ENCODE results near the gene SUSD1.

Gene SUSD1

DNA sequence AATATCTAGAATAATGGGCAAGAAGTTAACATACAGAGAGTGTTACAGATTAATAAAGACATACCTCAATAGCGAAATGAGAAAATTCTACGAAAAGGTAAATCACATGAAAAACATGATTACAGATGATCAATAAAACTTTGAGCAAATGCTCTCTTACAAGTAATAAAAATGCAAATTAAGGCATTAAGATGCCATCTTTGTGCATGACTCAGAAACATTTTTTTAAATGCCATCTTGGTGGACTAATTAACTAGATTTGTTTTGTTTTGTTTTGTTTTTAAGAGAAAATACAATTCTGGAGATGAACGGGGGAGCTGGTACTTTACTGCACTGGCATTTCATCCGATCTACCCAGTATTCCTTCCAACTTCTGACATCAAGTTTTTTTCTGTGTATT is 130.2 kb downstream of the SUSD1 start:
- no peak for DNase-seq (ENCODE audit: extremely low read depth in 1 of 2, low read depth in 1 of 2)

- no peak for DNase-seq (ENCODE audit: extremely low read depth in 1 of 2, low read depth in 1 of 2)
Observed at GRCh38 chr9:112044186-112044585, 130.9 kb downstream of the SUSD1 start.

- DNase-seq (ENCODE audit: extremely low read depth in 1 of 2, low read depth in 1 of 2), result no peak
Observed at GRCh38 chr9:112043423-112043822, 131.7 kb downstream of the SUSD1 start.

GRCh38 chr9:112042769-112043168 is 132.3 kb downstream of the SUSD1 start:
- no peak for DNase-seq (ENCODE audit: extremely low read depth in 1 of 2, low read depth in 1 of 2)

GRCh38 chr9:112042244-112042638 is 132.9 kb downstream of the SUSD1 start:
- no peak for DNase-seq (ENCODE audit: extremely low read depth in 1 of 2, low read depth in 1 of 2)

DNA sequence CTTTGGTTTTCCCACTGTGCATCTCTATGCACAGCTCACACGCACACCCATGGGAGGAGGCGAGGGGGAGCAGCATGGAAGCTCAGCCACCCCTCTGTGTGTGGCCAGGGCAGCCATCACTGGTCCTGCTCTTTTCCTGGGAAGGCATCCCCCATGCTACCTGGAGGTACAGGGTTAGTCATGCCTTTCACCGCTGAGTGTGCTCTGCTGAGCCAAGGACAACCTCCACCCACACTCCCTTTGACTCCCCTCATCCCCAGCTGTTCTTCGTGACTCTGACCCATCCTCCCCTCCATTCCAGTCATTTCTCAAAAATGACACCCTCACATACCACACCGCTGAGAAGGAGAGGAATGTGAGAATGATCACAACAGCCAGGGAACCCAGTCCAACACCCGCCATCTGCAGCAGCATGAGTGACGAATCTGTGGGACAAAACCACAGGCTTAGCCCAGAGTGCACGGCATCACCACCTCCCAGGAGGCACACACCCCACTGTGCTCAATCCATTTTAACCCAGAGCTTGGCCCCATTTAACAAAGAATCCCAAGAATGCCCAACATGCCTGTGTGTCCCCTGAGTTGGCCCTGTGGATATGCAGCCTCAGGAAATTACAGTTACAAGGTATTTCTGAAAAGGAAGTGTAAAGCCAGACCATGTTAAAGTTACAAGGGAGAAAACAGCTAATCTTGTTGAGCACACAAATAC is 133.4 kb downstream of the SUSD1 start:
- no peak for DNase-seq (ENCODE audit: extremely low read depth in 1 of 2, low read depth in 1 of 2)

- DNase-seq (ENCODE audit: extremely low read depth in 1 of 2, low read depth in 1 of 2), result no peak
Observed at GRCh38 chr9:112041199-112041535, 133.9 kb downstream of the SUSD1 start.

DNA sequence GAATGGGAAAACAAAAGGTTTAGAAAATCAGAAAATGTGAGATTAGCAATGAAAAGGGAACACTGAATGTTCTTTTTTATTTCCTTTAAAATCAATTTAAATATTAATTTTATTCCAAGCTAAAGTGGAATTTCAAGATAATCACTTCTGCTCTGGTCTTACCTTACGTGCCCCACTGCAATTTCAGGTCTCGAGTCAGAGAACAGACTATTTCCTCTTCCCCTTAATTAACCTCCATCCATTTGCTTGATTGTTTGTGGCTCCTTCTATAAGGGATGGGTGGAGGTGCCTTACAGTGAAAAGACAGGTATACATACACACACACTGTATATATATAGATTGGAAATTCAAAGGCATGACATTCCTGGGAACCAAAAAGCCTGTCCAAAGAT is 137.1 kb downstream of the SUSD1 start:
- no peak for DNase-seq (ENCODE audit: extremely low read depth in 1 of 2, low read depth in 1 of 2)

GRCh38 chr9:112037281-112038016 is 137.6 kb downstream of the SUSD1 start:
- DNase-seq (ENCODE audit: extremely low read depth in 1 of 2, low read depth in 1 of 2), result peak; percentile 11 to 30

DNA sequence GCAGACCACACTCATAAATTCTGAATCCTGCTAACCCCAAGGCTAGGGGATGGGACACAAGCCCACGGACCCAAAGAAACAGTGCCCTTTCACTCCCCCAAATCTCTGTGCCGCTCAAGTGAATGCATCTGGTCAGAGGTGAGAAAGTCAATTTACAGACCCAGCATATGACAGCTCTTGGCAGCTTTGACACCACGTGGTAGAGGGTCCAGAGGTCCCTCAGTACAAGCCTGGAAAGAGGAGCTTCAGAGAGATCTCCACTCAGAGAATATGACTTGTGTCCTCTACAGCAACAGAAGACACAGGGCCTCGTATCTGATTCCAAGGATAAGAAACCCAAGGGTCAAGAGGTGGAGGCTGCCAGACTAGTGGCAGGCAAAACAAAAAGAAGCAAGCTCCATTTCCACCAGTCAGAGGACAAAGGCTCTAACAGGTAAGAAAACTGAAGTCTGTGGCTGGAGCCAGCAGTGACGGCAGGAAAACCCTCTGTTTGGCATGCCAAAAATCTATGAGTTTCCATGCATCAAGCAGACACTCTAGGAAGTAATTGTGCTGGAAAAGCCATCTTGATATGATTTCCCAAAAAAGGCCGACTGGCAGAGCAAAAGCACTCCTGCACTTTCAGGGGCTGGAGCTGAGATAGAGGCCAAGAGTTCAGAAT is 139.8 kb downstream of the SUSD1 start:
- DNase-seq (ENCODE audit: extremely low read depth in 1 of 2, low read depth in 1 of 2), result no peak

DNA sequence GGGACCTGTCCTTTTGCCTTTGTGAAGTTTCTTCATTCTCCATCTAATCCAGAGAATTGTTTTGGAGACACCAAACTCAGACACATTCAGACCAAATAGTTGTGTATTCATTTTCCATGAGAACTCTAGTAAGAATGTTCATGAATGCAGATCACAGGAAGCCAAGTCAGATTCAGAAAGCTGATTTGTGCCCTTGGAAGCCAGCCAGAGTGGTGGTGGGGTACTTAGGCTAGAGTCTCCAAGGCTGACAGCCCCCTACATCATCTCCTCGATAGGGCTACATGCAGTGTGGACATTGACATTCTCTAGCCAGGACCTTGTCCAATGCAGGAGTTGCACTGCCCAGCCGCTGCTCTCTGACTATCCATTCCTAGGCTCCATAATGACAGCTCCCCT is 140.9 kb downstream of the SUSD1 start:
- DNase-seq (ENCODE audit: extremely low read depth in 1 of 2, low read depth in 1 of 2), result no peak

GRCh38 chr9:112033237-112034215 is 141.6 kb downstream of the SUSD1 start:
- DNase-seq (ENCODE audit: extremely low read depth in 1 of 2, low read depth in 1 of 2), result no peak

GRCh38 chr9:112032743-112033142 is 142.4 kb downstream of the SUSD1 start:
- no peak for DNase-seq (ENCODE audit: extremely low read depth in 1 of 2, low read depth in 1 of 2)

DNA sequence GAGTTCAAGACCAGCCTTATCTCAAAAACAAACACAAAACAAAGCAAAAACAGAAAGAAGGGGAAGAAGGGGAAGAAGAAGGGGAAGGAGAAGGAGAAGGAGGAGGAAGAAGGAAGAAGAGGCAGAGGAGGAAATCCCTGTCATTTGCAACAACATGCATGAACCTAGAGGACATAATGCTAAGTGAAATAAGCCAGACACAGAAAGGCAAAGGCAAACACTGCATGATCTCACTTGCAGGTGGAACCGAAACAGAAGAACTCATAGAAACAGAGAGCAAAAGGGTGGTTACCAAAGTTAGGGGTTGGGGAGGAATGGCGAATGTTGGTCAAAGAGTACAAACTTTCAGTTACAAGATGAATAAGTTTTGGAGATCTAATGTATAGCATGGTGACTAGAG is 143.1 kb downstream of the SUSD1 start:
- DNase-seq (ENCODE audit: extremely low read depth in 1 of 2, low read depth in 1 of 2), result no peak

- DNase-seq (ENCODE audit: extremely low read depth in 1 of 2, low read depth in 1 of 2), result no peak
Observed at GRCh38 chr9:112031400-112031799, 143.7 kb downstream of the SUSD1 start.

- no peak for DNase-seq (ENCODE audit: extremely low read depth in 1 of 2, low read depth in 1 of 2)
Observed at GRCh38 chr9:112029921-112030444, 145.1 kb downstream of the SUSD1 start.

DNA sequence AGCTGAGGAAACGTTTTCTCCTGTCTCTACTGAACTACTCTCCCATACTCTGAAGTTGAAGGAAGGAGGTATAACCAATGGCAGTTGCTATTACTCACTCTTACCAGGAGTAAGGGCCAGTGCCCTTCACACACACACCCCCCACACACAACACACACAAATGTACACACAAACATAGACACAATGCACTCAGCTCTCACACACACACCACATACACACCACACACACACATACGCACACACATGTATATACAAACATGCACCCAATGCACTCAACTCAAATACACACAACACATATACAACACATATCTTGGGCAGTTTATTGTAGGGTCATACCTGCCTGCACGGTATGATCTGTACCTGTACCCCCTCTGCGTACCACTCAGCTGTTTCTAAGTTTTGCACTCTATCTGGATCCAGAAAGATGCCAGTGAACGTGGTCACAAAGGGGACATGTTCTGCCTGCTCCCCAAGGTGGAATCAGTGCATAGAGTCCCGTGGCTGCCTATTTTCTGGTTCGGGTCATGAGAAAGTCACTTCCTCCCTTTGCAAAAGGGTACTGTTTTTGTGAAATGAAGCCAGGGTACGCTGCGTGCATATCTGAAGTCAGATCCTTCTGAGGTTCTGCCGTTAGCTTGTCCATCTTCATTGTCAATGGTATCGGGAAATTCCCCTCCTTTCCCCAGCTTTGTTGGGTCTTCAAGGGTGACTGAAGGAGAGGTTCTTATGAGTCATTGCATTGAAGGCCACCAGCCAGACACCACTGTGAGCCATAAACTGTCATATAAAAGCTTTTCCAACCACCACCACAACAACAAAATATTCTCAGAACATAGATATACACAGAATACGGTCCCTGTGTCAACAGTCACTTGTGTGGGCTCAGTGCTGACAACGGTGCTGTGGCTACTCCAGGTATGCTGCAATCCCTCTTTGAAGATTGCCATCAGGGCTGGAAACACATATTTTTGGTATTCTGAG is 146.6 kb downstream of the SUSD1 start:
- no peak for DNase-seq (ENCODE audit: extremely low read depth in 1 of 2, low read depth in 1 of 2)

- DNase-seq (ENCODE audit: extremely low read depth in 1 of 2, low read depth in 1 of 2), result no peak
Observed at GRCh38 chr9:112025850-112026249, 149.2 kb downstream of the SUSD1 start.

GRCh38 chr9:112021742-112022141 is 153.4 kb downstream of the SUSD1 start:
- DNase-seq (ENCODE audit: extremely low read depth in 1 of 2, low read depth in 1 of 2), result no peak
